Lung (tissue), 12 donors: ENCODE results near the gene STRIP2. TPM values are rescaled to one million over a fixed set of nuclear protein-coding genes. Genes with fewer than 3 reads are reported as not detected.
"Not testable (repeated sequence)": the region's sequence is repeated elsewhere in the genome, so short reads cannot be mapped to it uniquely, and the experiment has no call there.

Experiments
- ATAC-seq: fragments of 200-7000 bp; cut with Tn5 transposase; one replicate; pipeline ENCODE4 v1.9.1; 2020; ENCODE audit warnings: moderate number of reproducible peaks; ENCODE audit not compliant: insufficient read depth, low FRiP score
- DNase-seq, 3 donors: peaks; one replicate each; pipeline ENCODE4 v3.0.0-alpha.2; 2013 to 2017
- H3K27ac ChIP-seq, 2 donors: one replicate each; pipeline ENCODE4 v1.5.1; 2013; ENCODE audit warnings: mild to moderate bottlenecking in 2 of 2, moderate library complexity in 2 of 2, control low read depth in 1 of 2, inconsistent platforms in 1 of 2, low read depth in 1 of 2, low read length in 1 of 2
- H3K27me3 ChIP-seq, 3 donors: one replicate each; pipeline ENCODE4 v1.5.1; 2013; ENCODE audit warnings: low read length in 2 of 3; ENCODE audit not compliant: control insufficient read depth in 3 of 3, insufficient read depth in 3 of 3
- H3K36me3 ChIP-seq, 4 donors: one replicate each; pipeline ENCODE4 v1.5.1; 2013; ENCODE audit warnings: low read length in 4 of 4, mild to moderate bottlenecking in 1 of 4, moderate library complexity in 1 of 4; ENCODE audit not compliant: control insufficient read depth in 4 of 4, insufficient read depth in 4 of 4
- H3K4me1 ChIP-seq, 5 donors: one replicate each; pipeline ENCODE4 v1.5.1; 2013; ENCODE audit warnings: low read length in 5 of 5, mild to moderate bottlenecking in 2 of 5, moderate library complexity in 1 of 5; ENCODE audit not compliant: control insufficient read depth in 5 of 5, insufficient read depth in 5 of 5
- H3K4me3 ChIP-seq: one replicate; pipeline ENCODE4 v1.5.1; 2013; ENCODE audit warnings: mild to moderate bottlenecking, control low read depth, moderate library complexity
- H3K9ac ChIP-seq, 2 donors: one replicate each; pipeline ENCODE4 v1.5.1; 2013; ENCODE audit warnings: low read length in 2 of 2, control low read depth in 1 of 2; ENCODE audit not compliant: insufficient read depth in 1 of 2
- H3K9me3 ChIP-seq, 4 donors: one replicate each; pipeline ENCODE4 v1.5.1; 2013; ENCODE audit warnings: low read length in 3 of 4, mild to moderate bottlenecking in 1 of 4, moderate library complexity in 1 of 4; ENCODE audit not compliant: control insufficient read depth in 4 of 4, insufficient read depth in 3 of 4
- CTCF ChIP-seq: IDR thresholded peaks from 2 replicates; pipeline ENCODE4 v1.5.1; 2012; ENCODE audit warnings: mild to moderate bottlenecking; ENCODE audit errors: control extremely low read depth, extremely low read depth
- WGBS, 2 donors: extraction: QIAGEN DNeasy Blood & Tissue Kit; methylation state at CpG; one replicate each; pipeline ENCODE4 v1.1.7; 2013; 5-methylcytosine and 5-hydroxymethylcytosine counted together
- polyA plus RNA-seq, 2 donors: library from polyadenylated mRNA; stranded (reverse); fragments of 200-250 nt; gene quantifications; one replicate each; pipeline ENCODE4 v1.2.1, GENCODE V29; 2013
- total RNA-seq, 2 donors: library from RNA; depleted of rRNA in 1 of 2; stranded (reverse); fragments of >200 nt in 1 of 2; gene quantifications; one replicate each; pipeline ENCODE4 v1.2.1, GENCODE V29; 2014 to 2021
- donor health status: control.
- donor health status: control.
- donor health status: Bipolar disorder and iron deficiency.
- donor health status: healthy.
- donor health status: DM: yes; HTN: yes; CAD: no.

Gene STRIP2
- total and polyA plus RNA-seq, 4 donors, result 1.1 to 2.1 (median 1.7) TPM

- no peak overlapping the region for H3K9ac ChIP-seq
Measured at GRCh38 chr7:129401967-129402860, 32.0 kb upstream of the STRIP2 start.

GRCh38 chr7:129405527-129405926, 28.7 kb upstream of the STRIP2 start:
- DNase-seq, result no peak
- H3K4me1 ChIP-seq, result peaks cover 0 to 3% (median 0%) of the 10 kb centered on the region in 5 donors
- H3K27me3 ChIP-seq, result no peaks in the 10 kb centered on the region
- no peak overlapping the region for H3K9ac ChIP-seq
- peaks cover 0 to 8% (median 4%) of the 10 kb centered on the region in 4 donors for H3K36me3 ChIP-seq
- H3K9me3 ChIP-seq, result no peaks in the 10 kb centered on the region
- no peak overlapping the region for H3K4me3 ChIP-seq
- H3K27ac ChIP-seq, result no peak overlapping the region
- no peak for TF ChIP-seq CTCF
- ATAC-seq, result no peak

More at GRCh38 chr7:129401967-129402860, 32.0 kb upstream of the STRIP2 start:
- Histone ChIP-seq H3K9me3 (no peaks in the 10 kb centered on the region), H3K4me1 (no peaks in the 10 kb centered on the region), H3K4me3 (no peak overlapping the region), H3K27ac (peak overlapping the region in 1 of 2 donors; percentile 22), H3K27me3 (no peaks in the 10 kb centered on the region), H3K36me3 (peaks cover 0 to 11% (median 4%) of the 10 kb centered on the region in 4 donors)
- no peak for TF ChIP-seq CTCF
- 85 to 86% methylated on average over 3 of the region's 3 CpGs for WGBS, 2 donors
- no peak for DNase-seq
- no peak for ATAC-seq

GRCh38 chr7:129410238-129410637, 24.0 kb upstream of the STRIP2 start:
- ATAC-seq, H3K4me3 ChIP-seq, H3K27ac ChIP-seq, H3K4me1 ChIP-seq, H3K9ac ChIP-seq, H3K9me3 ChIP-seq, H3K27me3 ChIP-seq, DNase-seq, H3K36me3 ChIP-seq: not testable (repeated sequence)
- 80 to 91% methylated on average over 8 of the region's 8 CpGs for WGBS, 2 donors

GRCh38 chr7:129412501-129412900, 21.7 kb upstream of the STRIP2 start:
- Histone ChIP-seq H3K4me1 (peaks cover 0 to 3% (median 0%) of the 10 kb centered on the region in 5 donors), H3K36me3 (peaks cover 0 to 9% (median 3%) of the 10 kb centered on the region in 4 donors), H3K4me3 (no peak overlapping the region), H3K9ac (no peak overlapping the region), H3K27ac (no peak overlapping the region), H3K27me3 (no peaks in the 10 kb centered on the region), H3K9me3 (no peaks in the 10 kb centered on the region)
- no peak for TF ChIP-seq CTCF
- DNase-seq (no peak), ATAC-seq (no peak)
- 97 to 100% methylated on average over 4 of the region's 4 CpGs for WGBS, 2 donors
